Measurements from ENCODE around the gene TBC1D9B.
A peak's percentile ranks its signal among the peaks of the same experiment; 100 is the strongest.

The TBC1D9B gene

GRCh38 chr5:179822059-179822432 is 85.7 kb downstream of the TBC1D9B start:
- Histone ChIP-seq H3K27ac (peak overlapping the region; percentile 96), H3K4me1 (peaks cover 31% of the 10 kb centered on the region), H3K79me2 (peaks cover 29% of the 10 kb centered on the region), H3K9me3 (ENCODE audit: control insufficient read depth, low read length) (no peaks in the 10 kb centered on the region), H2AFZ (no peak overlapping the region), H3K4me2 (ENCODE audit: low read length) (peak overlapping the region; percentile 79), H3K9ac (no peak overlapping the region), H3K27me3 (ENCODE audit: control insufficient read depth, insufficient read depth, low read length) (no peaks in the 10 kb centered on the region), H3K36me3 (ENCODE audit: control insufficient read depth, insufficient read depth, low read length) (no peaks in the 10 kb centered on the region), H3K4me3 (ENCODE audit: low read depth, low read length) (peak overlapping the region; percentile 74)
- no peak for TF ChIP-seq CTCF (IDR thresholded peaks at IDR 0.05)

GRCh38 chr5:179821298-179822058 is 86.2 kb downstream of the TBC1D9B start:
- peak overlapping the region; percentile 79 for H3K4me2 ChIP-seq (ENCODE audit: low read length)
- H3K4me3 ChIP-seq (ENCODE audit: low read depth, low read length): peak overlapping the region; percentile 74
- peak overlapping the region; percentile 90 for H2AFZ ChIP-seq
- H3K79me2 ChIP-seq: peaks cover 25% of the 10 kb centered on the region
- H3K4me1 ChIP-seq: peaks cover 31% of the 10 kb centered on the region
- H3K9me3 ChIP-seq (ENCODE audit: control insufficient read depth, low read length): no peaks in the 10 kb centered on the region
- H3K9ac ChIP-seq: peak overlapping the region; percentile 93
- H3K27ac ChIP-seq: peak overlapping the region; percentile 96
- no peaks in the 10 kb centered on the region for H3K36me3 ChIP-seq (ENCODE audit: control insufficient read depth, insufficient read depth, low read length)
- H3K27me3 ChIP-seq (ENCODE audit: control insufficient read depth, insufficient read depth, low read length): no peaks in the 10 kb centered on the region
- TF ChIP-seq CTCF (IDR thresholded peaks at IDR 0.05): peak; percentile 24

GRCh38 chr5:179820483-179821297 is 87.0 kb downstream of the TBC1D9B start, which contains the start of gene SQSTM1:
SQSTM1 (plus strand) TSS chr5:179820905; CDS start chr5:179820937, 32 bp downstream.
- peak within 1 kb of the TSS; percentile 79 for H3K4me2 ChIP-seq (ENCODE audit: low read length)
- peak within 1 kb of the TSS; percentile 93 for H3K9ac ChIP-seq
- H3K27me3 ChIP-seq (ENCODE audit: control insufficient read depth, insufficient read depth, low read length): no peaks in the 10 kb centered on the region
- peaks cover 31% of the 10 kb centered on the region for H3K4me1 ChIP-seq
- H3K27ac ChIP-seq: peak within 1 kb of the TSS; percentile 96
- H3K36me3 ChIP-seq (ENCODE audit: control insufficient read depth, insufficient read depth, low read length): no peaks in the 10 kb centered on the region
- peak within 1 kb of the TSS; percentile 90 for H2AFZ ChIP-seq
- peak within 1 kb of the TSS; percentile 74 for H3K4me3 ChIP-seq (ENCODE audit: low read depth, low read length)
- H3K79me2 ChIP-seq: peaks cover 23% of the 10 kb centered on the region
- no peak for TF ChIP-seq CTCF (IDR thresholded peaks at IDR 0.05)
- no peaks in the 10 kb centered on the region for H3K9me3 ChIP-seq (ENCODE audit: control insufficient read depth, low read length)

- no peaks in the 10 kb centered on the region for H3K27me3 ChIP-seq (ENCODE audit: control insufficient read depth, insufficient read depth, low read length)
- peaks cover 20% of the 10 kb centered on the region for H3K79me2 ChIP-seq
- peaks cover 31% of the 10 kb centered on the region for H3K4me1 ChIP-seq
- H3K9me3 ChIP-seq (ENCODE audit: control insufficient read depth, low read length): no peaks in the 10 kb centered on the region
- H2AFZ ChIP-seq: peak overlapping the region; percentile 90
- H3K9ac ChIP-seq: no peak overlapping the region
- no peak for TF ChIP-seq CTCF (IDR thresholded peaks at IDR 0.05)
- no peaks in the 10 kb centered on the region for H3K36me3 ChIP-seq (ENCODE audit: control insufficient read depth, insufficient read depth, low read length)
- H3K27ac ChIP-seq: peak overlapping the region; percentile 96
- H3K4me2 ChIP-seq (ENCODE audit: low read length): peak overlapping the region; percentile 79
- H3K4me3 ChIP-seq (ENCODE audit: low read depth, low read length): peak overlapping the region; percentile 74
Measured at GRCh38 chr5:179820127-179820482, 87.6 kb downstream of the TBC1D9B start.
